ENCODE results near the gene ALX3.

The ALX3 gene

DNA sequence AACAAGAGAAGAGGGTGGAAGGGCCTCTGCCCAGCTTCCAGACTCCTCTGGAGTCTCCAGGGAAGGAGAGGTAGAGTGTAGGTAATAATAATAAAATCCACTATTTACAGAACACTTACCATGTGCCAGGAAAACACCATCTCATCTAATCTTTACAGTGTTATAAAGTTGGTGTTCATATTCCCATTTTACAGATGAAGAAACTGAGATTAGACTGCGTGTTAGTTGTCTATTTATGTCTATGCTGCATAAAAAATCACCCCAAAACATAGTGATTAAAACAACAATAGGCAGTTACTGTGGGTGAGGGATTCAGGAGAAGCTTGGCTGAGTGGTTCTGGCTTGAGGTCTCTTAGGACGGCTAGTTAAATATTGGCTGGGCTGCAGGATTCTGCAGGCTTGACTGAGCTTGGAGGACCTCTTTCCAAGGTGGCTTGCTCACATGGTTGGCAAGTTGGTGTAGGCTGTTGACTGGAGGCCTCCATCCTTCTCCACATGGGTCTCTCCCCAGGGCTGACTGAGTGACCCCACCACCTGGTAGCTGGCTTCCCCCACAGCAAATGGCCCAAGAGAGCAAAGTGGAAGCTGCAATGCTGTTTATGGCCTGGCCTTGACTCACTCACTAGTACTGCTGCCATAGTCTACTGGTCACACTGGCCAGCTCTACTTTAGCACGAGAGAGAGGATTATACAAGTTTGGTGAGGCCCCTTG is 6.5 kb upstream of the ALX3 start:
- TF ChIP-seq, protein P1, sequence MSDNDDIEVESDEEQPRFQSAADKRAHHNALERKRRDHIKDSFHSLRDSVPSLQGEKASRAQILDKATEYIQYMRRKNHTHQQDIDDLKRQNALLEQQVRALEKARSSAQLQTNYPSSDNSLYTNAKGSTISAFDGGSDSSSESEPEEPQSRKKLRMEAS (IDR thresholded peaks at IDR 0.05; ENCODE audit: low read depth, low read length), result no peak
- TF ChIP-seq POLR2A (IDR thresholded peaks at IDR 0.05; ENCODE audit: extremely low read depth, insufficient read length), result no peak
- no peak for TF ChIP-seq MYC (IDR thresholded peaks at IDR 0.05; ENCODE audit: low read depth, low read length)
- TF ChIP-seq, protein P2, sequence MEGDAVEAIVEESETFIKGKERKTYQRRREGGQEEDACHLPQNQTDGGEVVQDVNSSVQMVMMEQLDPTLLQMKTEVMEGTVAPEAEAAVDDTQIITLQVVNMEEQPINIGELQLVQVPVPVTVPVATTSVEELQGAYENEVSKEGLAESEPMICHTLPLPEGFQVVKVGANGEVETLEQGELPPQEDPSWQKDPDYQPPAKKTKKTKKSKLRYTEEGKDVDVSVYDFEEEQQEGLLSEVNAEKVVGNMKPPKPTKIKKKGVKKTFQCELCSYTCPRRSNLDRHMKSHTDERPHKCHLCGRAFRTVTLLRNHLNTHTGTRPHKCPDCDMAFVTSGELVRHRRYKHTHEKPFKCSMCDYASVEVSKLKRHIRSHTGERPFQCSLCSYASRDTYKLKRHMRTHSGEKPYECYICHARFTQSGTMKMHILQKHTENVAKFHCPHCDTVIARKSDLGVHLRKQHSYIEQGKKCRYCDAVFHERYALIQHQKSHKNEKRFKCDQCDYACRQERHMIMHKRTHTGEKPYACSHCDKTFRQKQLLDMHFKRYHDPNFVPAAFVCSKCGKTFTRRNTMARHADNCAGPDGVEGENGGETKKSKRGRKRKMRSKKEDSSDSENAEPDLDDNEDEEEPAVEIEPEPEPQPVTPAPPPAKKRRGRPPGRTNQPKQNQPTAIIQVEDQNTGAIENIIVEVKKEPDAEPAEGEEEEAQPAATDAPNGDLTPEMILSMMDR (IDR thresholded peaks at IDR 0.05; ENCODE audit: low read depth, low read length), result no peak
- H3K4me3 ChIP-seq (ENCODE audit: low read depth, low read length), result no peak overlapping the region

DNA sequence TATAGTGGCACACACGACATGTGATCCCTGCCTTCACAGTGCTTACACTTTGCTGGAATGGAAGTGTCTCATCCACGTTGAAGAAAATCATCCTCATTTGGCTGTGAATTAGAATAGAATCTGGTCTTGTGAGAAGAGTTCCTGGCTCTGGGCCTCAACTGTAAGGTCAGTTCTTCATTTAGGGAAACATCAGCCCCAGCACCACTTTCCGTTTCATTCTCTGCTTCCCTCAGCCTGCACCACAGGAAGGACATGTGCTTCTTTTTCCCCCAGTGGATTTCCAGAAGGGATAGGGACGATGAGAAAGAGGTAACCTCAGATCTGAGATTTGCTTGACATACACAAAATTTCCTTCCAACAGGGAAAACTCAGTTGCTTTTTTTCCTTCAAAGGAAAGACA is 3.7 kb upstream of the ALX3 start:
- TF ChIP-seq, protein P2 (IDR thresholded peaks at IDR 0.05; ENCODE audit: low read depth, low read length), result no peak
- TF ChIP-seq POLR2A (IDR thresholded peaks at IDR 0.05; ENCODE audit: extremely low read depth, insufficient read length), result no peak
- no peak for TF ChIP-seq MYC (IDR thresholded peaks at IDR 0.05; ENCODE audit: low read depth, low read length)
- TF ChIP-seq, protein P1 (IDR thresholded peaks at IDR 0.05; ENCODE audit: low read depth, low read length), result no peak
- H3K4me3 ChIP-seq (ENCODE audit: low read depth, low read length), result no peak overlapping the region

More for the DNA sequence above, 6.5 kb upstream of the ALX3 start:
- no peak for DNase-seq (ENCODE audit: low read depth)

DNA sequence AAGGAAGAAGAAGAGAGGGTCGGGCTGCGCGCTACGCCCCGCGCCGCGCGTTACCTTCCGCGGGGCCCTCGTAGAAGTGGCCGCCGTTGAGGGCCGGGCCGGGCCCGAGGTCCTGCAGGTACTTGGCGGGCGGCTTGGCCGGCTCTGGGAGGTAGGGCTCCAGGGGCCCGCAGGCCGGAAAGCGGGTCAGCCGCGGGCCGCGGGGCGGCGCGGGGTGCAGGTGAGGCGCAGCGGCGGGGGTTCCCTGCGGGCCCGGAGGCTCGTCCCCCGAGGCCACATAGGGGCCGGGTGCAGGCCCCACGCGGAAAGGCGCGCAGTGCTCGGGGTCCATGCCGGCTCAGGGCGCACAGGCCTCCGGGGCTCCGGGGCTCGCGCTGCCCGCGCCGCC is 196 bp downstream of the ALX3 start:
- no peak for DNase-seq (ENCODE audit: low read depth)
- TF ChIP-seq, protein P2 (IDR thresholded peaks at IDR 0.05; ENCODE audit: low read depth, low read length), result no peak
- TF ChIP-seq, protein P1 (IDR thresholded peaks at IDR 0.05; ENCODE audit: low read depth, low read length), result no peak
- TF ChIP-seq POLR2A (IDR thresholded peaks at IDR 0.05; ENCODE audit: extremely low read depth, insufficient read length) (no peak), MYC (IDR thresholded peaks at IDR 0.05; ENCODE audit: low read depth, low read length) (no peak)
- H3K4me3 ChIP-seq (ENCODE audit: low read depth, low read length), result no peak overlapping the region

More for the DNA sequence above, 3.7 kb upstream of the ALX3 start:
- DNase-seq (ENCODE audit: low read depth), result no peak

DNA sequence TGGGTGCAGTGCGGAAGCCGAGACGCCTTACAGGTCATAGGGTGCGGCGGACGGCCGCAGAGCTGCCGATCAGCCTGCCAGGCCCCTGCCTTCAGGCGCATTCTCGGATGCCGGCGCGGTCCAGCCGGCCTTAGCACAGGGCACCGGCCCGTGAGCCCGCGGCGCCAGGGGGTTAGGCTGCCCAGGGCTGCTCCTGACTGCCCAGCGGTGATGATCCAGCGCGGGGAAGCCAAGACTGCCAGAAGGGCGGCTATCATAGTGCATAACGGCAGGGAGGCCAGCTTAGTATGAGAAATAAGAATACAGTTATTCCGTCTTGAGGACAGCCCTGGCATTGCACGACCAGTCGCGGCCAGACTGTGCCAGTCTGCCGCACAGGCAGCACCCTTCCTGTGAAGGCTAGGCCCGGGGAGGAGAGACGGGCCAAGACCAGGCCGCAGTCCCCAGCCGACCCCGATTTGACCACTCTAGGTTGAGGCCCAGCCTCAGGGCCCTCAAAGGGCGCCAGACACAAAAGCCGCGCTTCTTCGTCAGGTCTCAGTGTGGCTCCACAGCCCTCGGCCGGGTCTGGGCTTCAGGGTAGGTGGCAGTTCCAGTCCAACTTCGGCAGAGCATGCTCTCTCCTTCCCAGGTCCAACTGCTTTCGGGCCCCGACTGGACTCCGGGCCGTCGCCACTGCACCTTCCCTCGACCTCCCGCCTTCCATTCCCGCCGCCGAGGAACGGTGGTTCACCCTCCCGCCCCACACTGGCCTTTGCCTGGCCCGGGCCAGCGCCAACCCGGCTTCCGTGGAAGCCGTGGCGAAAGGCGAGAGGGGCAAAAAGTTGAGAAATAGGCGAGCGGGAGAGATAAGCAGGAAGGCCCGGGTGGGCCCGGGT is 829 bp downstream of the ALX3 start:
- H3K4me3 ChIP-seq (ENCODE audit: low read depth, low read length), result no peak overlapping the region
- no peak for DNase-seq (ENCODE audit: low read depth)
- TF ChIP-seq, protein P1 (IDR thresholded peaks at IDR 0.05; ENCODE audit: low read depth, low read length), result no peak
- TF ChIP-seq MYC (IDR thresholded peaks at IDR 0.05; ENCODE audit: low read depth, low read length), result no peak
- no peak for TF ChIP-seq POLR2A (IDR thresholded peaks at IDR 0.05; ENCODE audit: extremely low read depth, insufficient read length)
- TF ChIP-seq, protein P2 (IDR thresholded peaks at IDR 0.05; ENCODE audit: low read depth, low read length), result no peak

DNA sequence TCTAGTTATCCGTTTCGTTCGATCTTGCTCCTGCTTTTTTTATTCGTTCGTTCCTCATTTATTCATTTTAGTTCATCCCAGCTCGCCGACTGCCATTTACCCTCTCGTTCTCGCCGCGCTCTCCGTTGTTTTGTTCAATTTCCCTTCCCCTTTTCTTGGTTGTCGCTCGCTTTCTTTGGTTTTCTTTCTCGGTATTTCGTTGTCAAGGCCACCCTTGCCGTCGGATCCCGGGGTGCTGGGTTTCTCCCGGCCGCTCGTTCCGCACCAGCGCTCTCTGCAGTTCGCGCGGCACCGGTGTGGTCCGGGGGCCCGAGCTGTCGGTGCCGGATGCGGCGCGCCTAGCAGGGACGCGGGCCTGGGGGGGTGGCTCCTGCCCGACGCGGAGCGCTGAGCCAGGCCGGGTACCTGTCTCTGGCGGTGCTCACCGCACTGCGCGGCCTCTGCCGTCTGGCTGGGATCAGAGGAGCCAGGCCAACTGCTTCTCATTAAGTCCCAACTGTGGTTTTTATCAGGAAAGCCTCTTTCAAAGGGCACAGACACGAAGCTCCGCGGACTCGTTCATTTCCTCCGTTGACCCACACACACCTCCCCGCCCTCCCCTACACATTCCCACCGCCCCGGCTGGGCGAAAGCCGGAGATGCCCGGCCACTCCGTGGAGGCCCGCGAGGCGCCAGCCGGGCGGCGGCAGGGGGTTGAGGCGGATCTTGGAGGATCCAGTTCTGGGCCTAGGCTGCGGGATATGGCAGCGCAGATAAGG is 1.6 kb downstream of the ALX3 start:
- TF ChIP-seq POLR2A (IDR thresholded peaks at IDR 0.05; ENCODE audit: extremely low read depth, insufficient read length), result no peak
- no peak for TF ChIP-seq MYC (IDR thresholded peaks at IDR 0.05; ENCODE audit: low read depth, low read length)
- TF ChIP-seq, protein P1 (IDR thresholded peaks at IDR 0.05; ENCODE audit: low read depth, low read length), result no peak
- TF ChIP-seq, protein P2 (IDR thresholded peaks at IDR 0.05; ENCODE audit: low read depth, low read length), result no peak
- no peak for DNase-seq (ENCODE audit: low read depth)
- H3K4me3 ChIP-seq (ENCODE audit: low read depth, low read length), result no peak overlapping the region
